HG03571 (cell line): ENCODE measurements around the gene CES1.
"Not testable (repeated sequence)": the region's sequence is repeated elsewhere in the genome, so short reads cannot be mapped to it uniquely, and the experiment has no call there.

Experiments used
- ATAC-seq: cut with Tn5 transposase; IDR thresholded peaks from one replicate; pipeline ENCODE4 v1.9.1; 2021; ENCODE audit not compliant: unreplicated experiment

The CES1 gene

DNA sequence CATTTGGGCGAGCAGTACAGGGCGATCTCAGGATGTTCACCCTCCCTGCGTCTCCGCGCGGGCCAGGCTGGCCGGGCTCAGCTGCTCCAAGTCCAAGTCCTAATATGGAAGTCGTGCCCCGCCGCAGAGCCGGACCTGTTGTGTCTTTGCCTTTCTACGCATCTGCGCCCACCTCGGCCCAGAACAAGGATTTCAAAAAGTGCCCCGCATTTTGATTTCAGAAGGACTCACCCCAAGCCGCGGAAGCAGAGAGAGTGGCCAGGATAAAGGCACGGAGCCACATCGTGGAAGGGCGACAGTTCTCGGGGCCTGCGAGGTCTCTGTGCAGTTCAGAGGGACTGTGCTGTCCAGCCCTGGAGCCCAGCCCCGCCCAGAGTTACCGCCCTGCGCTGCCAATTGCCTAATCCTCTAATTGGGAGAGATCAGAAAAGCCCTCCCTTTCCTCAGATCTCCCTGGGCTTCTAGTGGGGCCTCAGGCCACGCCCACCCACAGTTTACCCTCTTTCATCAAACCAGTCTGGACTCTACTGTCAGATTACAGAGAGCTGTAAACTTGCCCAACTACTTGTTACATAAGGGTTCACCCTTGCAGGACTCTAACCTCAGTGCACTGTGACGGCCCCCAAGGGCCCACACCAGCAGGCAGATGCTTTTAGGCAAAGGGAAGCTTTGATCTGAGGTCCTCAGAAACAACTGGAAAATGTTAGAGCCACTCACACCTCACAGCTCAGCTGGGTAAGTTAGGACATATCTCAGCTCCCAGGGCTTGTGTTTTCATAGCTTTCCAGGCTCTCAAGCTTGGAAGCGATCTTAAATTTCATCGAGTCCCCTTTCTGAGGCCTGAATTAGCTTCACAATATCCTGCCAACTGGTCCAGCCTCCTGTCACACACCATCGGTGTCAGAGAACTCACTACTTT lies at the start of gene CES1:
CES1 (minus strand) TSS at position 324 of the 919 bp plus-strand sequence; CDS start at position 283, 41 bp downstream.
- no peak for ATAC-seq

DNA sequence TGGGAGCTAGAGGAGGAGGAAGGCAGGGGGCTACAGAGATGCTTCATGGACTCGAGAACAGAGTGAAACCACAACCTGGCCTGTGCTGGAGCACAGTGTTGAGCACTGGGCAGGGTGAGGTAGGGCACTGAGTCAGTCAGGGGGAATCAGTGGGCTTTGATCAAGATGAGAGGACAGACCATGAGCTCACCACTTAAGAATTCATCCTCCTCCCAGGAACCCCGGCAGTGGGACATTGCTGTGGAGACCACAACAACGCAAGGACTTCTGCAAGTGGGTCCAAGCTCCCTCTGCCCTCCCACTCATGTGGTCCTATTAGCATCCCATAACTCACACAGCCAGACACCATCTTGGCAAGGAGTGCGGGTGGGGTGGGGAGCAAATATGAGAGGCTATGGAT lies 44.0 kb upstream of the CES1 start:
- no peak for ATAC-seq

DNA sequence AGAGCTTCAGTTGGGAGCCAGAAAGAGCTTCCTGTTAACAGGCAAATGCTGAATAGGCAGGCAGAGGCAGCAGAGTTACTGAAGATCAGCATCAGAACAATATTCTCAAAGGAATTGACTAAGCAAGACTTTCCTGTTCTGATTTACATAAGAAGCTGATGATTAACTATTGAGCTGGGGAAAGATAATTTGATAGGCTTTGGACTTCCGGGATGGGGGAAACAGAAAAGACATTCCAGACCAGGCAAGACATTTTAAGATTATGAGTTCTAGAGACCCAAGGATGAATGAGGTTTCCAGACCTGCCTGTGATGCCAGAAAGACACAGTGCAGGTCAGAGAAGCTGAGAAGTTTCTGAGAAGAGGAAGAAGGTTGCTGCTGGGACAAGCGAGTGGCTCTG lies 42.4 kb upstream of the CES1 start, which contains the start of gene CES5A:
CES5A (minus strand) TSS at position 101 of the 400 bp plus-strand sequence. CDS start 152 bp downstream, outside the sequence.
- no peak for ATAC-seq

DNA sequence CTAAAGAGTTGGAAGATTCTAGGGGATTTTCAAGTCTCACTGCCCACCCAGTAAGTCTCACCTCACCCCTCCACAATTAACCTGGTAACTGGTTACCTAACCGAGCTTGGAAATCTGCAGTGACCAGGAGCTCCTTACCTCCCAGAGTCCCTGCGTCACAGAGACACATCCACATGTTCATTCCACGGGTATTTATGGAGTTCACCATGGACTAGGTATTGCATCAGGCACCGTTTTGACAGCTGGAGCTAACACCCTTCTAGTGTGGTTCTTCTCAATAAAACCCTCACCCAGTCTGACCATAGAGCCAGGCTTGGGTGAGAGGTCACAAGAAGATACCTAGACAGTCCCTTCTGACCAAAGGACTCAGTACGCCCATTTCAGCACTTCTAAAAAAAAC lies 40.2 kb upstream of the CES1 start:
- ATAC-seq = no peak

DNA sequence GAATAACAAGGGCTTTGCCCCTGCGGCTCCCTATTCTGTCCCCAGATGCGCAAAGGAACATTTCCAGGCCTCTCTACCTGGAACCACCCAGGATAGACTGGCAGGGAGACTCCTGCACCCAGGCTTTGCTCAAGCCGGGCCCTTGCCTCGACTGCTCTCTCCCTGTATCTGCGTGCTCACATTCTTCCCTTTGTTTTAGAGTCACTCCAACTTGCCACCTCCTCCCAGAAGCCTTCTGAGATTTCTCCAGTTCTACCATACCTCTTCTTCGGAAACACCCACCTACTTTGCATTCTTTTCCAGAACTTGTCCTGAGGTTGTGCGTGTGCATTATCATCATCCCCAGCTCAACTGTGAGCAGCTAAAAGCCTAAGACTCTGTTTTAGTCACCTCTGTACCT lies 39.2 kb upstream of the CES1 start:
- no peak for ATAC-seq

DNA sequence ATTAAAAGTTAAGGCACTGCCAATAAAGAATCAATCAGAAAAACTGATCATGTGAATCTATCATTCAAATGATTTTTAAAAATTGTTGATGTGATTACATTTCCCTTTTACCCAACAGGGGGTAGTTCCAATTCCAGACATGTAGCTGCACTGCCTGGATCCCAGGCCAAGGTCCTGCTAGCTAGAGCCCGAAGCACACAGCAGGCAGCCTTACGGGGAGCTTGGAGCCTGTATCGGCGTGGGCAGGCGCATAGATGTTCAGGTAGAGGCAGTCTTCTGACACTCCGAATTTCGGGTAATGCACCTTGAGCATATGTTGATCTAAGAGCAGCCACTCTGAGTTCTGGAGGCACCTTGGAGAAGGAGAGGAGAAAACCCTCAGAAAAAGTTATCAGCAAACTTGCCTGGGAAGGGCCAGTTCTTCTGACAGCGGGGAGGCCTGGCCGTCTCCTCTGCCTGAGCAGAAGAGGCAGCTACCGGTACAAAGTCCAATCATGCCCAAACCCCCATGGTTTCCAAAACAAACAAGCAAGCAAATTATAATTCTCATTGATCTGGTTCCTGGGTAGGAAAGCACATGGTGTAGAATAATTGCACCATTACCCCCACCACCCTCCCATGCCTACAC lies 38.6 kb upstream of the CES1 start:
- no peak for ATAC-seq

DNA sequence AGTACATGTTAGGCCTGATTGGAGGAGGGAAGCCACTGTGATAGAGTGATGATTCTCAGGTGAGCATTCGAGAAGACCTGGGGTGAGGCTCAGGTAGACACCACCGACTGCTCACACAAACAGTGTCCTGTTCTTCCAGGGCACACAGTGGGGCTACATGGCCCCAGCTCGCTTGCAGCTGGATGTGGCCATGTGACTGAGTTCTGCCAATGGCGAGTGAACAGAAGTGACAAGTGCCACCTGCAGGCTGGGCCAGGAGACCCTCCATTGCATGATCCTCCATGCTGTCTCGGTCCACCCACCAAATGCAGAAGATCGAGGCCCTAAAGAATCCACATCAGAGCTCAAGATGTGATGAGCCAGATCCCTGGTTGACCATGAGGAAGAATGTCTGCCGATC lies 36.1 kb upstream of the CES1 start:
- no peak for ATAC-seq

DNA sequence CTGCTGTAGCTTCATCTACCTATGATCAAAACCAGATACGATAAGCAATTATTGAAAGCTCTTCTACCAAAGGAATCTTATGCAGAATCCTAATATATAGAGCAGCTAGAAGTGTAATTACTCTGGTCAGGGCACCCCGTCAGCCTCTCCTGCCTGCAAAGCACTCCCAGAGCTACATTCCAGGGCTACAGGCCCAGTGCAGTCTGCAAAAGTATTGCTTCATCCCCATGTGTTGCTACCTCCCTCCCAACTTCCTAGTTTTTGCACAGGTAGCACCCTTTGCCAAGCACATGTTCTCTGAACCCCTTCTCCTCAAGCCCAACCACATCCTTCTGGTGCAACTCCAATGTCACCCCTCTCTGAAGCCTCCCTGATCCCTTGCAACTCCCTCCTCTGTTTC lies 35.2 kb upstream of the CES1 start:
- no peak for ATAC-seq

DNA sequence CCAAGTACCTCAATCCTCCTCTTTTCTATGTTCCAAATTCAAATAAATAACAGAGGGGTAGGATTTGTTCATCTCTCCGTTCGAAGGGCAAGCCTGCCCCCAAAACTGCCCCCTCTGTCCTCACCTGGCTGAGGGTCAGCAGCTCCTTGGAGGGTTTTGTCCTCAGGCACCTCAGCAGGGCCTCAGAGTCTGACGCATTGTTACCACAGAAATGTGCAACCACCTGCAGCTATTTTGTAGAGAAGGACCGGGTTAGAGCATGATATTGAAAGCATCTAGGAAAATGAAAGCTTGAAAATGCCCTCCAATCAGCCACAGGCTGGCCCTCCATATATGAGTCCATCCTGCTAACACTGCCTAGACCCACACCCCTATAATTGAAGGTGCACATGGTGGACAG lies 28.4 kb upstream of the CES1 start:
- no peak for ATAC-seq

DNA sequence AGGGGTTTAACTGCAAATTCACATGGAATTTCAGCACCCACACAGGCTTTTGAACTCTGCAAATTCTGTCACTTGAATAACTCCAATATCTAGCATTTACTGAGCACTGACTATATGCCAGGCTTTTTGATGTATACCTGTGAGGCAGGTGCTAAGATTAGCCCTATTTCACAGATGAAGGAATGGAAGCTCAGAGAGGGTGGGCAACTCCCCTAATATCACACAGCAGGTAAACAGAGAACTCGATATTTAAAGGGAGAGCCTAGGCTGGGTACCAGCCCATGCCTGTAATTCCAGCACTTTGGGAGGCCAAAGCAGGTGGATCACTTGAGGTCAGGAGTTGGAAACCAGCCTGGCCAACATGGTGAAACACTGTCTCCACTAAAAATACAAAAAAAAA lies 24.8 kb upstream of the CES1 start:
- not testable (repeated sequence) for ATAC-seq

DNA sequence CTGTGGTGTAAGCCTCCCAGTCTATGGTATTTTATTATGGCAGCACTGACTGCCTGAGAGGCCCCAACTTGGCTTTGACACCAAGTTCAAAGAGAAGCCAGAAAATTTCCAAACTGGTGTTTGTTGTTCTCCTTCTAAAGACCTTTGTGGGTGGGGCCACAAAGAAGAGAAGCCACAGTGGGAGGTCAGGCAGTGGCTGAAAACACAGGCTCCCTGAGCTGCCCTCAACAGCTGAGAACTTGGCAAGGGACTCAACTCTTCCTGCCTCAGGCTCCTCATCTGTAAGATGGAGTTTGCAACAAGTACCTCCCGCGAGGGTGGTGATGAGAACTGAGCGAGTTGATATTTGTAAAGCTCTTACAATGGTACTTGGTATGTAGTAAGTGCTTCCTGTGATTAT lies 24.1 kb upstream of the CES1 start:
- no peak for ATAC-seq

DNA sequence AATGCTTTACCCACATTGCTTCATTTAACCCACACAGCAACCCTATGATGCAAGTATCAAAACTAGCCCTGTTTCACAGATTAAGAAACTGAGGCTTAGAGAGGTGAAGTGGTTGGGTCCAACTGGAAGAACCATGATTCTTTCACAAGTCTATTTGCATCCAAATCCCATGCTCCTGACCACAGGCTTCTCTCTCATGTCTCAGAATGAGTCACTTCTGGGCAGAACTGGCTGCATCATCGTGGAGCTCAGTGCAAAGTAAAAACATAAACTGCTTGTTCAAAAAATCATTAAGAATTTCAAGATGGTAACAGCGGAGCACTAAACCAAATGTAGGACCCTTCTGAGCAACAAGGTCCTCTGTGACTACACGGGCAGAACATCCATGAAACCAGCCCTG lies 20.2 kb upstream of the CES1 start:
- no peak for ATAC-seq

DNA sequence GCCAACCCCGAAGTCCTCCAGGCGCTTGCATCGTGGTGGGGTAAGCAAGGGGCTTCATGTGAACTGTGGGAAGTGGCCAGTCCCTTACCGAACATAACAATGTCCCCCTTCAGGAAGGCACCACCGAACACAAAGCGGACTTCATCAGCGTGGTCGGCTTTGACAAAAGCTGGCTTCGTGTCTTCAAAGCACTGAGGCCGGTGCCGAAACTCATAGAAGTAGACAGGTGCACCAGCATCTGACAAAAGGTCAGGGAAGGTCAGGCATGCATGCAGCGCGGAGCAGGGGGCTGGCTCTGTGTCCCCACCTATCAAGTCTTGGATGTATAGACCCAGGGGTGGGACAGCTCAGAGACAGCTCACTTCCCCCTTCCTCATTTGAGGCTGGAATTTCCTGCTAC lies 16.6 kb upstream of the CES1 start:
- ATAC-seq = no peak

DNA sequence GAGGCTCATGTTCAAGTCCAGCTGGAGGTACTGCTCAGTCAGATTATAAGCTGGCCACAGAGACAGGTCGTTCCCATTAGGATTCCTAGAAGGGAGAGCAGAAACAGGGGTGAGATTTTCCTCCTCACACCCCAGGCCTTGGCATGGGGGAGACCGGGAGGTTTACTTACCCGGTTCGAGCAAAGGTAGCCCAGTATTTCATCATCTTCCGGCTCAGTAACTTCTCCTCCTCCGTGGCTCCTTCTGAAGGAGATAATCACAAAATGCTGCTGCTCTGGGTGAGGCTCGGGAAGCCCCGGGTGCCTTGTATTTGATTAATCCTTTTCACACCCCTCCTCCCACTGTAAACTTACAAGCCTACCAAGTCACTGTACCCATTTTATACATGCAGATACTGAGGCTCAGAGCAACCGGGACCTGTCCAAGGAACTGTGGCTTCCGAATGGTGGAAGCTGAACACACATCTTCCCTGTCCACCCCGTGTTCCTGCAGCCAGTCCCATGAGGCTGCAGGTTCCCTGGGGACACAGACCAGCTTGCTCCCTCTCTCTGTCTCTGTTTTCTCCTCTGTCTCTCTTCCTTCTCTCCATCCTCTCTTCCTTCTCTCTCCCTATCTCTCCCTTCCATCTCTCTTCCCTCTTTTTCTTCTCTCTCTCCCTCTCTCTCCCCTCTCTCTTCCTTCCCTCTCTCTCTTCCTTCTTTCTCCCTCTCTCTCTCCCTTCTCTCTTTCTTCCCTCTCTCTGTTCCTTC lies 13.9 kb upstream of the CES1 start:
- ATAC-seq = no peak

DNA sequence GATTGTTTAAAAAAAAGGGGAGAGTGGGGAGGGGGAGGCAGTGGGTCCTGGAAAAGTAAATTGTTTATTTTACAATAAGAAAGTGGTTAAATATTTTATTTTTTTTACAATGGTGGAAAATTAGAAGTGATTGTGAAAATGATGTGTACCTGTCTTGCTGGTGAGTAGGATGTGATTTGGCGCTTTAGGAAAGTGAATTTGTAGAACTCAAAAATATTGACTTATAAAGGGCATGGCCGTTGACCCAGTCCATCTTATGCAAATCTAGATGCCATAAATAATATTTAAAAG lies 10.2 kb upstream of the CES1 start:
- ATAC-seq = no peak

DNA sequence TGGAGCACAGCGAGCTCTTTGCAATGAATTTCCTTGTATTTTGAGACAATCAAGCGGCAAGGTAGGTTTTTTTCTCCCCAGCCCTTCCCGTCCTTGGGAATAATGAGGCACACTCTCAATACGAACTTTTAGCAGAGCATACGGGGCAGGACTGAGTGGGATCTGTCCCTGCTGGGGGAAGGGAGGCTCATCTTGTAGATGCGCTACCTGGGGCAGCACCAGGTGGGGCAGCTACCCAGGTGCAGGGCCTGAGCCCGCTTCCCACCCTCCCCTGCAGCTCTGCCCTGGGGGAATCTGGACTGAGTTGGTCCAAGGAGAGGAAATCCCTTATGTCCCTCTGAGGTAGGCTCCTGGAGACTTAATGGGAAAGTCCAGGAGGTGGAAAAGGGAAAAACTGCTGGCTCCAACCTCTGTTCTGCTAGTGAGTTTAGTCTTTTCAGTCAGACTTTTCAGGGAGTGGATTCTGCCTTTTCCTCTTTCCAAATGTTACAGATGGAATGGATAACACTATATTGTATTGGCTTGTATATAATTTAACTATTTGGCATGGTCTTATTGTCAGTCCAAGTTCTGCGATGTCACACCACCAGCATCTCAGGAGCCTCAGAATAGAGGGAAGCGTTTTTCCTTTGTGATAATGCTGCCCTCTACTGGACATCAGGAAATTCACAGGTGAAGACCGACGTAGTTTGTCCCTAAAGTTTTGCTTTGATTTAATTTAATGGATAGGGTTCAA lies 9.6 kb upstream of the CES1 start:
- ATAC-seq = no peak

DNA sequence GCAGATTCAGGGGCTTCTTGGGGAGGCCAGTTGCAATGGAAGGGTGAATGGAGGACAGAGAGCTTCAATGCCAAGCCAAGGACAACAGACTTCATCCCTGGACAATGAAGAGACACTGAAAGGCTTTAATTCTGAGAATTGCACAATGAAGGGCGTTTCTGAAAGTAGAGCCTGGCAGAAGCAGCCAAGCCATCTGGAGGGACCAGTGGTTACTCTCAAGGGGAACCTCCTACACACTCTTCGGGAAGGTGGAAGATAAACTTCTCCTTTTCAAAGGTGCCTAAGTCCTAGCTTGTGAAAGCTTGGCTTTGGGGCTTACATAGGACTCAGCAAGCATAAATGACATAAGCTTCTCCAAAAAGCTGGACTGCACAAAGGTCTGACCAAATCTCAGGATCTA lies 6.2 kb upstream of the CES1 start:
- ATAC-seq = no peak

DNA sequence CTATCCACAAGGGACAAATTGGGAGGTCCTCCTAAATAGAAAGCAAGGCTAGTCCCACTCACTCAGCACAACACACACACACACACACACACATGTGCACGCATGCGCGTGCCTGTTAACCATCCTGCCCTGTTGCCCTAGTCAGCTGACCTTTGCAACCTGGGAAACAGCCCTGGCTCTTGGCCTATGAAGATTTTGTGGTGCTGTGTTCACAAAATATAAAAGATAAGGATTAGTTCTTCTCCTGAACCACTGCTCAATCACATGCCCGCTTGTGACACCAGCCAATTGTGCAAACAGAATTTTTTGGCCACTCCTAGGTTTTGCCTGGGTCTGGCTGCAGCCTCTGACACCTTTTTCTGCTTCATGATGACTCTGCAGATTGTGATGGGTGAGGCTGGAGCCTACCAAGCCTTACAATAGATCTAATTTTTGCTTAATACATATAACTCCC lies 3.3 kb upstream of the CES1 start:
- no peak for ATAC-seq

DNA sequence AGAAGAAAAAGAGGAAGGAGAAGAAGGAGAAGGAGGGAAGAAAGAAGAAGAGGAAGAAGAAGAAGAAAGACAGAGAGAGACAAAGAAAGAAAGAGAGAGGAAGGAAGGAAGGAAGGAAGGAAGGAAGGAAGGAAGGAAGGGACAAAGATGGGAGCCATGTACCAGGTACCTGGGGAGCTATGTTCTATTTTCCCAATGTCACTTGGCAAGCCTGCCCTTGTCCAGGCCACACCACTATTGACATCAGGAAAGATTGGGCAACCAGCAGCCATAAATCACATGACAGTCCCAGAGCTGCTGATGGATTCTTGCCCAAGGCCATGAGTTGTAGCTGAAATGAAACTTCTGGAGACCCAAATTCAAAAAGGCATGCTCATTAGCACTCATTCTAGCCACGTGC lies 2.7 kb upstream of the CES1 start:
- ATAC-seq = no peak

DNA sequence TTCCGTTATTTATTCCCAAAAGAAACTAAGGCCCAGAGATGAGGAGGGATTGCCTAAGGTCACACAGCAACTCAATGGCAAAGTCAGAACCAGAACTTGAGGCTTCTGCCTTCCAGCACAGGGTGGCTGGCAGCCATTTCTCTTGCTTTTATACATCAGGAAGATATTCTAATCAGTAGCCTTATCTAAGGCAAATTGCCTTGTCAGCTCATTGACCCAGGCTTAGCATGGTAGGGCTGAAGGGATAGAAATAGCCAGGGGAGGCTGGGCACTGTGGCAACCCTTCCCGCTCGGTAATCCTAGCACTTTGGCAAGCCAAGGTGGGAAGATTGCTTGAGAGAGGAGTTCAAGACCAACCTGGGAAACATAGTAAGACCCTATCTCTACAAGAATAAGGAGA lies 2.3 kb upstream of the CES1 start:
- ATAC-seq = not testable (repeated sequence)

DNA sequence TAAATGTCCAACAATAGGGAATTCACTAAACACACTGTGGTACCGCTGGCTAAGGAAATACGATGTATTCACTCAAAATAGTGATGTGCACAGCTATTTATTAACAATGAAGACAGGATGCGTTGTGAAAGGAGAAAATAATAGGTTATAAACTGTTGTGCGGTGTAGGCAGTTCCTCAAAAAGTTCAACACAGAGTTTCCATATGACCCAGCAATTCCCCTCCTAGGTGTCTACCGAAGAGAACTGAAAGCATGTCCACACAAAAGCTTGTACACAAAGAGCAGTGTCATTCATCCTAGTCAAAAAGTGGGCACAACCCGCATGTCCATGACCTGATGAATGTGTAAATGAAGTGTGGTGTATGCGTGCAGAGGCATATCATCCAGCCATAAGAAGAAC lies 1.2 kb upstream of the CES1 start:
- ATAC-seq = peak; percentile 80
